K562 (cell line): ENCODE results near the gene CGGBP1. TPM values are rescaled to one million over a fixed set of nuclear protein-coding genes. Genes with fewer than 3 reads are reported as not detected.
A peak's percentile ranks its signal among the peaks of the same experiment; 100 is the strongest.

Source experiments
- ATF6 ChIP-seq: sonication (generic); formaldehyde crosslinking; IDR thresholded peaks from 2 replicates; pipeline ENCODE4 v1.4.0; 2020; ENCODE audit warnings: mild to moderate bottlenecking, missing genetic modification reagents
- HDAC2 ChIP-seq: fragments of 450-650 bp; IDR thresholded peaks from 2 replicates; pipeline ENCODE4 v1.6.1; 2016; ENCODE audit warnings: mild to moderate bottlenecking
- HNRNPUL1 ChIP-seq: fragments of 200-400 bp; formaldehyde crosslinking; IDR thresholded peaks from 2 replicates; pipeline ENCODE4 v1.6.1; 2017; ENCODE audit warnings: low read length
- LARP7 ChIP-seq: fragments of 450-650 bp; IDR thresholded peaks from 2 replicates; pipeline ENCODE4 v1.6.1; 2016
- MTA3 ChIP-seq: fragments of 450-650 bp; formaldehyde crosslinking; IDR thresholded peaks from 2 replicates; pipeline ENCODE4 v1.6.1; 2017; ENCODE audit warnings: mild to moderate bottlenecking, borderline replicate concordance
- NFE2L1 ChIP-seq: fragments of 450-650 bp; IDR thresholded peaks from 2 replicates; pipeline ENCODE4 v1.6.1; 2016; ENCODE audit warnings: missing genetic modification characterization, low read depth, mild to moderate bottlenecking, missing compliant biosample characterization, moderate library complexity, borderline replicate concordance
- OTX1 ChIP-seq: fragments of 450-650 bp; formaldehyde crosslinking; IDR thresholded peaks from 2 replicates; pipeline ENCODE4 v1.4.0; 2022; ENCODE audit warnings: mild to moderate bottlenecking
- PHTF2 ChIP-seq: fragments of 250-450 bp; sonication (Bioruptor Pico); IDR thresholded peaks from 2 replicates; pipeline ENCODE4 v1.5.0; 2021; ENCODE audit warnings: mild to moderate bottlenecking
- PTRF ChIP-seq: fragments of 450-650 bp; IDR thresholded peaks from 2 replicates; pipeline ENCODE4 v1.6.1; 2016; ENCODE audit warnings: mild to moderate bottlenecking, missing genetic modification characterization, missing compliant biosample characterization
- RBM15 ChIP-seq: fragments of 200-400 bp; formaldehyde crosslinking; IDR thresholded peaks from 2 replicates; pipeline ENCODE4 v1.6.1; 2018; ENCODE audit warnings: mild to moderate bottlenecking, low read length, moderate library complexity; ENCODE audit not compliant: insufficient read depth
- SAP30 ChIP-seq: fragments of 200-600 bp; sonication (generic); IDR thresholded peaks from 2 replicates; pipeline ENCODE4 v1.6.1; 2012; ENCODE audit warnings: borderline replicate concordance, low read depth, mild to moderate bottlenecking, moderate library complexity, low read length, control low read depth, inconsistent platforms; ENCODE audit not compliant: insufficient read depth, poor library complexity, severe bottlenecking
- SMAD2 ChIP-seq: fragments of 150-350 bp; IDR thresholded peaks from 2 replicates; pipeline ENCODE4 v1.6.1; 2014; ENCODE audit warnings: low read depth, mild to moderate bottlenecking, low read length
- TAF9B ChIP-seq: fragments of 450-650 bp; IDR thresholded peaks from 2 replicates; pipeline ENCODE4 v1.6.1; 2018; ENCODE audit warnings: mild to moderate bottlenecking; ENCODE audit not compliant: partially characterized antibody
- TCF7L2 ChIP-seq: fragments of 150-350 bp; IDR thresholded peaks from 2 replicates; pipeline ENCODE4 v1.6.1; 2016; ENCODE audit warnings: low read depth, mild to moderate bottlenecking, low read length, moderate library complexity
- UBTF ChIP-seq, 2 experiments: IDR thresholded peaks; 2 replicates each; pipeline ENCODE4 v1.6.1; 2012; ENCODE audit warnings: improper control_type of control experiment in 2 of 2, low read depth in 2 of 2, low read length in 2 of 2, borderline replicate concordance in 1 of 2
- YBX1 ChIP-seq: fragments of 450-650 bp; IDR thresholded peaks from 2 replicates; pipeline ENCODE4 v1.7.1; 2016; ENCODE audit warnings: mild to moderate bottlenecking
- ZBED1 ChIP-seq: IDR thresholded peaks from 2 replicates; pipeline ENCODE4 v1.6.1; 2014
- ZC3H11A ChIP-seq: IDR thresholded peaks from 2 replicates; pipeline ENCODE4 v1.6.1; 2012; ENCODE audit warnings: low read depth, low read length, improper control_type of control experiment
- ZFP36 ChIP-seq: fragments of 150-350 bp; IDR thresholded peaks from 2 replicates; pipeline ENCODE4 v1.6.1; 2018; ENCODE audit warnings: low read length, low read depth; ENCODE audit not compliant: partially characterized antibody
- ZFX ChIP-seq: sonication (generic); formaldehyde crosslinking; IDR thresholded peaks from 2 replicates; pipeline ENCODE4 v1.8.0; 2022; ENCODE audit warnings: mild to moderate bottlenecking, missing genetic modification reagents, moderate library complexity
- ZKSCAN3 ChIP-seq: fragments of 250-450 bp; sonication (Bioruptor Pico); IDR thresholded peaks from 2 replicates; pipeline ENCODE4 v1.4.0; 2020
- ZNF644 ChIP-seq: fragments of 200-800 bp; sonication (Bioruptor generic); IDR thresholded peaks from 2 replicates; pipeline ENCODE4 v1.6.1; 2016; ENCODE audit warnings: low read depth, missing genetic modification characterization, missing compliant biosample characterization
- ZNF77 ChIP-seq: fragments of 250-450 bp; sonication (Bioruptor Pico); IDR thresholded peaks from 2 replicates; pipeline ENCODE4 v1.5.0; 2020
- polyA plus RNA-seq, 8 experiments: library from polyadenylated mRNA; depleted of rRNA in 4 of 8; stranded (reverse) in 5 of 8; unstranded in 3 of 8; fragments of >200 nt; fragmentation: Nextera tagmentation in 2 of 8; fragmentation: Illumina TruSeq in 1 of 8; extraction: Ambion mirVana in 2 of 8; extraction: Trizol in 1 of 8; gene quantifications; 2 replicates each; pipeline versions ENCODE4 v1.2.1 to v1.2.3, GENCODE V29; 2011 to 2014; ENCODE audit warnings: inconsistent platforms in 1 of 8, missing spikeins in 1 of 8
- total RNA-seq, 7 experiments: library from RNA; depleted of rRNA in 6 of 7; stranded (reverse); fragments of >200 nt in 6 of 7; fragmentation: Illumina TruSeq in 2 of 7; extraction: Trizol in 2 of 7; gene quantifications; 2 replicates each; pipeline versions ENCODE4 v1.2.1 to v1.2.3, GENCODE V29; 2011 to 2021; ENCODE audit warnings: low replicate concordance in 1 of 7
- TF ChIP-seq, protein P1 (sequence below): sonication (generic); formaldehyde crosslinking; IDR thresholded peaks from 2 replicates; pipeline ENCODE4 v1.8.0; 2022; ENCODE audit warnings: mild to moderate bottlenecking, missing genetic modification reagents

CGGBP1 gene
- total and polyA plus RNA-seq, 9 of the 15 experiments (the other 6 are each of a cell fraction or from before 2014, with no cell fraction given) = 14.4 to 47.8 (median 37.8) TPM

- no peak for TF ChIP-seq SAP30
- peak; percentile 27 for TF ChIP-seq TAF9B
- no peak for TF ChIP-seq ATF6
- no peak for TF ChIP-seq HNRNPUL1
- peak; percentile 81; the same call in 1 of the 2 replicates for TF ChIP-seq MTA3
- no peak for TF ChIP-seq OTX1 (CRISPR knock-in tag)
- TF ChIP-seq ZBED1 = no peak
- no peak for TF ChIP-seq TCF7L2
- no peak for TF ChIP-seq YBX1
- no peak for TF ChIP-seq PHTF2 (CRISPR knock-in tag)
- no peak for TF ChIP-seq PTRF (tag)
- no peak for TF ChIP-seq NFE2L1 (tag)
- no peak for TF ChIP-seq ZNF644 (tag)
- no peak for TF ChIP-seq UBTF (IDR thresholded peaks at IDR 0.05; ENCODE audit: borderline replicate concordance in 1 of 2, low read depth in 2 of 2, low read length in 2 of 2)
- no peak for TF ChIP-seq ZNF77
- TF ChIP-seq SMAD2 = no peak
- TF ChIP-seq RBM15 = no peak
- TF ChIP-seq ZFX = peak; percentile 92
- TF ChIP-seq LARP7 = no peak
- no peak for TF ChIP-seq ZFP36
- TF ChIP-seq, protein P1, sequence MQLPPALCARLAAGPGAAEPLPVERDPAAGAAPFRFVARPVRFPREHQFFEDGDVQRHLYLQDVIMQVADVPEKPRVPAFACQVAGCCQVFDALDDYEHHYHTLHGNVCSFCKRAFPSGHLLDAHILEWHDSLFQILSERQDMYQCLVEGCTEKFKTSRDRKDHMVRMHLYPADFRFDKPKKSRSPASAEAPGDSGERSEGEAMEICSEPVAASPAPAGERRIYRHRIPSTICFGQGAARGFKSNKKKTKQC = no peak
- no peak for TF ChIP-seq ZC3H11A
- no peak for TF ChIP-seq ZKSCAN3 (CRISPR knock-in tag)
- no peak for TF ChIP-seq HDAC2
Measured at GRCh38 chr3:88058581-88059379, at the start of gene CGGBP1, which contains the start of gene ZNF654 (continued).
